ENCODE measurements around the gene LIG1. TPM values are rescaled to one million over a fixed set of nuclear protein-coding genes. Genes with fewer than 3 reads are reported as not detected.
A peak's percentile ranks its signal among the peaks of the same experiment; 100 is the strongest.

Gene LIG1
- total and polyA plus RNA-seq, 9 of the 15 experiments (the other 6 are each of a cell fraction or from before 2014, with no cell fraction given) = 9.6 to 114 (median 71.1) TPM

DNA sequence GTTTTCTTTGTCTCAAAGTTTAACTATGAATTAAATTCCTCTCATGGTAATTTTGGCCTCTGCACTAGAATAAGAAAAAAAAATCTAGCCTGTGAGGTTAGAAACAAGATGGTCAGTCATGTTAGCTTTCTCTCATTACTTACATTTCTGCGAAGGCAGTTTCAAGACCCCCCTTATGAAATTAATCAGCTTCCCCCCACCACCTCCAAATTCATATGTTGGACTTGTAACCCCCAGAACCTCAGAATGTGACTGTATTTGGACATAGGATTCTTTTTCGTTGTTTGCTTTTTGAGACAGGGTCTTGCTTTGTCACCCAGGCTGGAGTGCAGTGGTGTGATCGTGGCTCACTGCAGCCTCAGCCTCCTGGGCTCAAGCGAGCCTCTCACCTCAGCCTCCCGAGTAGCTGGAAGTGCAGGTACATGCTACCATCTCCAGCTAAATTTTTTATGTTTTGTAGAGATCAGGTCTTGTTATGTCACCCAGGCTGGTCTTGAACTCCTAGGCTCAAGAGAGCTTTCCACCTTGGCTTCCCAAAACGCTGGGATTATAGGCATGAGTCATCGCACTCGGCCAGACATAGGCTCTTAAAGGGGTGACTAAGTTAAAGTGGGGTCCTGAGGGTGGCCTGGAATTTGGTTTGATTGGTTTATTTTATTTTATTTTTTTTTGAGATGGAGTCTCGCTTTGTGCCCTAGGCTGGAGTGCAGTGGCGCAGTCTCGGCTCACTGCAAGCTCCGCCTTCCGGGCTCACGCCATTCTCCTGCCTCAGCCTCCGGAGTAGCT lies 61.0 kb downstream of the LIG1 start:
- H3K27ac ChIP-seq (ENCODE audit: extremely low read depth, low read depth, low read length) = no peak overlapping the region
- H3K4me3 ChIP-seq = no peak overlapping the region
- no peak overlapping the region; the same call in 1 of the 2 replicates for H2AFZ ChIP-seq (ENCODE audit: low read depth, low read length)
- peak; percentile 26 for FAIRE-seq
- H3K4me2 ChIP-seq (ENCODE audit: insufficient read depth, low read length) = no peak overlapping the region
- no peaks in the 10 kb centered on the region for H3K9me1 ChIP-seq (ENCODE audit: control insufficient read depth, insufficient read depth, low read length)
- WGBS (ENCODE audit: insufficient coverage, low coverage, missing lambda C conversion rate) = 61% methylated on average over 10 of the region's 15 CpGs
- DNase-seq (ENCODE audit: extremely low read depth in 1 of 4, low spot score in 3 of 4) = peak in 1 of 4 experiments; percentile 20
- peaks cover 8 to 13% of the 10 kb centered on the region in 2 experiments; a peak in 4 of 5 replicates for H3K4me1 ChIP-seq (replicated peaks in 1 of 2; ENCODE audit: control insufficient read depth in 2 of 2, insufficient read depth in 2 of 2, low read length in 2 of 2)
- H3K27me3 ChIP-seq (ENCODE audit: control insufficient read depth in 2 of 2, insufficient read depth in 2 of 2, low read length in 2 of 2) = no peaks in the 10 kb centered on the region
- H3K79me2 ChIP-seq (ENCODE audit: control insufficient read depth, insufficient read depth, low read length) = no peaks in the 10 kb centered on the region
- H3K36me3 ChIP-seq (ENCODE audit: control insufficient read depth, insufficient read depth, low read length) = no peaks in the 10 kb centered on the region
- in situ Hi-C loops (cut with MboI) (loop anchor here (25.0 kb wide), 1 partner anchor 2003 kb away; no protein-coding TSS in a partner anchor), intact Hi-C loops (cut with micrococcal nuclease) (loop anchor here (5.0 to 10.0 kb wide), 2 partner anchors 83 to 186 kb away; no protein-coding TSS in a partner anchor)
- CTCF ChIA-PET (ENCODE audit: low intra/inter-chr PET ratio) = no interaction called here
- no peaks in the 10 kb centered on the region for H4K20me1 ChIP-seq (replicated peaks; ENCODE audit: control insufficient read depth, insufficient read depth, low read length)
- no TSS peak for BruUV-seq (replicated peaks)
- no peaks in the 10 kb centered on the region for H3K9me3 ChIP-seq (replicated peaks; ENCODE audit: control insufficient read depth, insufficient read depth, low read depth, low read length)
- POLR2A ChIA-PET = interaction anchor here (0.5 to 1.4 kb wide), 2 partner anchors 25 to 58 kb away, joined by 3 to 4 read pairs; no protein-coding TSS in a partner anchor
- ATAC-seq = no peak
- H3K9ac ChIP-seq (ENCODE audit: insufficient read depth in 1 of 2, low read depth in 2 of 2, low read length in 2 of 2) = no peak overlapping the region
- TF ChIP-seq ETS2 (tag; IDR thresholded peaks at IDR 0.05; ENCODE audit: borderline replicate concordance, poor library complexity, severe bottlenecking) (no peak), JUND (IDR thresholded peaks at IDR 0.05; ENCODE audit: borderline replicate concordance, low read depth, low read length) (peak; percentile 34; the same call in 1 of the 2 replicates), JUND (tag; IDR thresholded peaks at IDR 0.05; ENCODE audit: borderline replicate concordance, low read depth, low read length) (no peak), SRF (CRISPR knock-in tag; IDR thresholded peaks at IDR 0.05) (no peak), CTBP1 (IDR thresholded peaks at IDR 0.05; ENCODE audit: borderline replicate concordance) (no peak), MIER1 (IDR thresholded peaks at IDR 0.05; ENCODE audit: low read depth) (peak; percentile 90), HIVEP1 (CRISPR knock-in tag; IDR thresholded peaks at IDR 0.05) (no peak), TBP (optimal IDR thresholded peaks at IDR 0.05; ENCODE audit: low read depth, low read length) (no peak), ZC3H11A (IDR thresholded peaks at IDR 0.05; ENCODE audit: low read depth, low read length) (no peak)
- TF ChIP-seq, protein P1, sequence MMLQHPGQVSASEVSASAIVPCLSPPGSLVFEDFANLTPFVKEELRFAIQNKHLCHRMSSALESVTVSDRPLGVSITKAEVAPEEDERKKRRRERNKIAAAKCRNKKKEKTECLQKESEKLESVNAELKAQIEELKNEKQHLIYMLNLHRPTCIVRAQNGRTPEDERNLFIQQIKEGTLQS (IDR thresholded peaks at IDR 0.05) = peak; percentile 56; the same call in 1 of the 2 replicates
- TF ChIP-seq, protein P1 (CRISPR knock-in tag; conservative IDR thresholded peaks at IDR 0.05) = no peak
- TF ChIP-seq, protein P2, sequence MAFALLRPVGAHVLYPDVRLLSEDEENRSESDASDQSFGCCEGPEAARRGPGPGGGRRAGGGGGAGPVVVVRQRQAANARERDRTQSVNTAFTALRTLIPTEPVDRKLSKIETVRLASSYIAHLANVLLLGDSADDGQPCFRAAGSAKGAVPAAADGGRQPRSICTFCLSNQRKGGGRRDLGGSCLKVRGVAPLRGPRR (CRISPR knock-in tag; IDR thresholded peaks at IDR 0.05) = no peak
- TF ChIP-seq, protein P3, sequence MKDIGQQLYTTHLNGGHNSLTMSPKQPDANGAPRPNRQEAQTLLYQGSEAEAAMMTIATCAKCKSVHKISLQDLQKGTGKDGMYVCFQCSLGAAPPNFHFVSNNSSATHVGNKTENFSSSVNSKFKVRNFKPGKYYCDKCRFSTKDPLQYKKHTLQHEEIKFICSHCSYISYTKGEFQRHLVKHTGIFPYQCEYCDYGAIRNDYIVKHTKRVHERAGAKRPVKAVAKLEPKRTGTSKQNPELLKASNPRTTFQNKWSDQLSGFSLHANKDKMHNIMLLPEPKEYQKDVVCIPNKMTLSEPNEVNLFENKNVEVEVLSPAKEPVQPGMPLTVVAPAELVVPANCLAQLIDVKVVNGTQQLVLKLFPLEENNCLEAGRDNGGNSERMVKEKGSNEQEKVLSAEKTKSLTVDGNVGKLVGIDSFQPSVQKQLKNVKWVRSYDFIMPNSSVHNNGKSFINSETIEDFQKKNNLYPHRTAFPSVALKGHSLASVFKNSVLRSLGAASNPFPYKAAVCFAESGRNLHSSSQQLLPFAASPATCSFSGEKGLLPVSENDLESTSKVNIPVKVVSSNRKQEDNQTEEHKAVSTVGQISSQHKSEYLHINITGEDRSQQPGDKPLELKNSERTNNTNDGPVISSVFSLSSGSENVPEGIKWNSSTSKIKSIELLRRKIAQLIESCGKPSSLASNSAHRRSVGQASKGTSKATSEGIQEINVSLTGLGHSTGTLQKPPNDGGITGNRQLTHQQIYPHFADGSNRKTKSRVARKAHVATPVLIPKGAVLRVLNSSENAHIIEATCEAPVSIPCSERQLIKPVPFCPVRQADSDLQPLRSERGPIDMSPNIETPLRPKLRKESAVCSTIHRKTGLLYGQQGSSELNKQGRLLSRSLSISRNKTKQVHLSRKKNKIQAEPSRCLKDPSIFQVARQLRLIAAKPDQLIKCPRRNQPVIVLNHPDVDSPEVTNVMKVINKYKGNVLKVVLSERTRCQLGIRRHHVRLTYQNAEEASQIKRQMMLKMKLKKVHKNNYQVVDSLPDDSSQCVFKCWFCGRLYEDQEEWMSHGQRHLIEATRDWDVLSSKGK (CRISPR knock-in tag; IDR thresholded peaks at IDR 0.05) = no peak
- TF ChIP-seq, protein P4, sequence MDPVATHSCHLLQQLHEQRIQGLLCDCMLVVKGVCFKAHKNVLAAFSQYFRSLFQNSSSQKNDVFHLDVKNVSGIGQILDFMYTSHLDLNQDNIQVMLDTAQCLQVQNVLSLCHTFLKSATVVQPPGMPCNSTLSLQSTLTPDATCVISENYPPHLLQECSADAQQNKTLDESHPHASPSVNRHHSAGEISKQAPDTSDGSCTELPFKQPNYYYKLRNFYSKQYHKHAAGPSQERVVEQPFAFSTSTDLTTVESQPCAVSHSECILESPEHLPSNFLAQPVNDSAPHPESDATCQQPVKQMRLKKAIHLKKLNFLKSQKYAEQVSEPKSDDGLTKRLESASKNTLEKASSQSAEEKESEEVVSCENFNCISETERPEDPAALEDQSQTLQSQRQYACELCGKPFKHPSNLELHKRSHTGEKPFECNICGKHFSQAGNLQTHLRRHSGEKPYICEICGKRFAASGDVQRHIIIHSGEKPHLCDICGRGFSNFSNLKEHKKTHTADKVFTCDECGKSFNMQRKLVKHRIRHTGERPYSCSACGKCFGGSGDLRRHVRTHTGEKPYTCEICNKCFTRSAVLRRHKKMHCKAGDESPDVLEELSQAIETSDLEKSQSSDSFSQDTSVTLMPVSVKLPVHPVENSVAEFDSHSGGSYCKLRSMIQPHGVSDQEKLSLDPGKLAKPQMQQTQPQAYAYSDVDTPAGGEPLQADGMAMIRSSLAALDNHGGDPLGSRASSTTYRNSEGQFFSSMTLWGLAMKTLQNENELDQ (CRISPR knock-in tag; IDR thresholded peaks at IDR 0.05; ENCODE audit: borderline replicate concordance) = no peak

Data from K562 (cell line).